Tibial nerve (tissue), 4 donors: ENCODE results near the gene ST8SIA4.

Experiments
- CTCF ChIP-seq, 5 experiments: fragments of 200-600 bp in 3 of 5; fragments of 450-650 bp in 2 of 5; sonication (generic) in 3 of 5; IDR thresholded peaks; one replicate each; pipeline ENCODE4 v1.5.1; 2016 to 2019; ENCODE audit warnings: antibody characterized with exemption in 5 of 5, mild to moderate bottlenecking in 3 of 5, moderate library complexity in 2 of 5
- EP300 ChIP-seq, 2 donors: sonication (generic); formaldehyde crosslinking; IDR thresholded peaks; one replicate each; pipeline ENCODE4 v1.6.1; 2017; ENCODE audit warnings: antibody characterized with exemption in 2 of 2, mild to moderate bottlenecking in 1 of 2
- POLR2A ChIP-seq, 2 donors: fragments of 450-650 bp; IDR thresholded peaks; one replicate each; pipeline ENCODE4 v1.6.1; 2017; ENCODE audit warnings: antibody characterized with exemption in 2 of 2, mild to moderate bottlenecking in 2 of 2, moderate library complexity in 2 of 2

- TF ChIP-seq POLR2A (IDR thresholded peaks at IDR 0.05), result no peak
- TF ChIP-seq CTCF (IDR thresholded peaks at IDR 0.05), result no peak
- no peak for TF ChIP-seq EP300 (IDR thresholded peaks at IDR 0.05)
Observed at GRCh38 chr5:100854591-100854990, 48.5 kb downstream of the ST8SIA4 start.
